Measurements from ENCODE around the gene TLN1. TPM values are rescaled to one million over a fixed set of nuclear protein-coding genes. Genes with fewer than 3 reads are reported as not detected.

Gene TLN1
- total and polyA plus RNA-seq, 10 of the 15 experiments (the other 5 are each of a cell fraction or from before 2014, with no cell fraction given), result 11.6 to 305 (median 71.9) TPM

GRCh38 chr9:35766997-35767396 is 35.0 kb upstream of the TLN1 start:
- RAD21 ChIA-PET (ENCODE audit: unreplicated experiment), result no interaction called here

More at GRCh38 chr9:35766997-35767396, 35.0 kb upstream of the TLN1 start:
- ATAC-seq (no peak), DNase-seq (ENCODE audit: low read depth, low spot score) (no peak), FAIRE-seq (no peak)
- no peaks in the 10 kb centered on the region for H4K20me1 ChIP-seq (ENCODE audit: control insufficient read depth, insufficient read depth)
- no peak overlapping the region for H3K4me3 ChIP-seq
- ChIA-PET SMC1A (ENCODE audit: uncharacterized antibody, unreplicated experiment) (no interaction called here), CTCF (no interaction called here), POLR2A (no interaction called here)
- intact Hi-C loops (cut with micrococcal nuclease; ENCODE audit: unreplicated experiment) (no loop called here), in situ Hi-C loops (cut with MboI) (no loop called here)
- H3K9me3 ChIP-seq (replicated peaks; ENCODE audit: control insufficient read depth, insufficient read depth, low read length), result no peaks in the 10 kb centered on the region
- H3K4me2 ChIP-seq (ENCODE audit: control insufficient read depth, insufficient read depth), result no peak overlapping the region
- WGBS (ENCODE audit: insufficient coverage, insufficient replicate concordance, low lambda C conversion rate, missing lambda C conversion rate), result 90% methylated on average over 1 of the region's 2 CpGs
- H3K27me3 ChIP-seq (replicated peaks in 1 of 2; ENCODE audit: control insufficient read depth in 2 of 2, insufficient read depth in 2 of 2, low read length in 1 of 2), result no peaks in the 10 kb centered on the region
- H3K27ac ChIP-seq (ENCODE audit: control insufficient read depth, insufficient read depth), result no peak overlapping the region
- TF ChIP-seq HDAC2 (IDR thresholded peaks at IDR 0.05) (no peak), SRF (IDR thresholded peaks at IDR 0.05; ENCODE audit: low read depth in 2 of 2, low read length in 2 of 2) (no peak), IKZF2 (IDR thresholded peaks at IDR 0.05) (no peak), KLF5 (IDR thresholded peaks at IDR 0.05; ENCODE audit: partially characterized antibody) (no peak), EED (IDR thresholded peaks at IDR 0.05; ENCODE audit: low read depth) (no peak), HCFC1 (IDR thresholded peaks at IDR 0.05; ENCODE audit: low read length) (no peak), BCLAF1 (IDR thresholded peaks at IDR 0.05) (no peak), ZNF592 (IDR thresholded peaks at IDR 0.05) (no peak), EZH2 (IDR thresholded peaks at IDR 0.05; ENCODE audit: borderline replicate concordance, control insufficient read depth, low read depth, low read length) (no peak)
- H3K36me3 ChIP-seq (ENCODE audit: control insufficient read depth in 2 of 2, insufficient read depth in 2 of 2, low read length in 1 of 2), result 0 out of 4 replicates have a peak, but pooled peaks cover 0 to 3% of the 10 kb centered on the region in 2 experiments
- H3K4me1 ChIP-seq (ENCODE audit: control insufficient read depth, insufficient read depth, low read length), result no peaks in the 10 kb centered on the region
- H3K9ac ChIP-seq (ENCODE audit: control insufficient read depth, insufficient read depth, low read length), result no peak overlapping the region
- H3K79me2 ChIP-seq (ENCODE audit: control insufficient read depth, insufficient read depth, low read length), result peaks cover 4% of the 10 kb centered on the region
- no TSS peak for BruUV-seq (replicated peaks)
- no peak overlapping the region for H2AFZ ChIP-seq (ENCODE audit: control insufficient read depth, low read depth, low read length)
